ENCODE data around the gene LILRB1. TPM values are rescaled to one million over a fixed set of nuclear protein-coding genes. Genes with fewer than 3 reads are reported as not detected.

Gene LILRB1
- total and polyA plus RNA-seq, 9 of the 15 experiments (the other 6 are each of a cell fraction or from before 2014, with no cell fraction given) = not detected

GRCh38 chr19:54674021-54674617 lies 43.8 kb downstream of the LILRB1 start (continued):
- TF ChIP-seq ZSCAN32 (CRISPR knock-in tag; IDR thresholded peaks at IDR 0.05) = no peak
- no peak for TF ChIP-seq E2F5 (CRISPR knock-in tag; IDR thresholded peaks at IDR 0.05)
- TF ChIP-seq RREB1 (CRISPR knock-in tag; IDR thresholded peaks at IDR 0.05) = no peak
- TF ChIP-seq ZNF436 (CRISPR knock-in tag; IDR thresholded peaks at IDR 0.05) = no peak
- TF ChIP-seq ATF2 (CRISPR knock-in tag; IDR thresholded peaks at IDR 0.05) = no peak
- TF ChIP-seq ZNF586 (CRISPR knock-in tag; conservative IDR thresholded peaks at IDR 0.05) = no peak
- no peak for TF ChIP-seq ZNF764 (CRISPR knock-in tag; IDR thresholded peaks at IDR 0.05; ENCODE audit: low read depth)
- no peak for TF ChIP-seq SUPT5H (IDR thresholded peaks at IDR 0.05)
- TF ChIP-seq MCM5 (IDR thresholded peaks at IDR 0.05; ENCODE audit: low read depth) = no peak
- TF ChIP-seq ZNF282 (CRISPR knock-in tag; IDR thresholded peaks at IDR 0.05) = no peak
- 0 out of 2 replicates have a peak, but pooled peaks have one; percentile 21 for TF ChIP-seq SMC3 (conservative IDR thresholded peaks at IDR 0.05; ENCODE audit: insufficient read depth, low read depth, low read length)
- TF ChIP-seq POLR2AphosphoS2 (IDR thresholded peaks at IDR 0.05; ENCODE audit: low read length) = no peak
- TF ChIP-seq IRF2 (CRISPR knock-in tag; IDR thresholded peaks at IDR 0.05) = no peak
- no peak for TF ChIP-seq ZNF217 (CRISPR knock-in tag; IDR thresholded peaks at IDR 0.05)
- no peak for TF ChIP-seq CLOCK (CRISPR knock-in tag; IDR thresholded peaks at IDR 0.05; ENCODE audit: borderline replicate concordance)
